ENCODE results near the gene ARSB.

GRCh38 chr5:79023348-79023747 is 38.2 kb upstream of the ARSB start:
- TF ChIP-seq, protein P1, sequence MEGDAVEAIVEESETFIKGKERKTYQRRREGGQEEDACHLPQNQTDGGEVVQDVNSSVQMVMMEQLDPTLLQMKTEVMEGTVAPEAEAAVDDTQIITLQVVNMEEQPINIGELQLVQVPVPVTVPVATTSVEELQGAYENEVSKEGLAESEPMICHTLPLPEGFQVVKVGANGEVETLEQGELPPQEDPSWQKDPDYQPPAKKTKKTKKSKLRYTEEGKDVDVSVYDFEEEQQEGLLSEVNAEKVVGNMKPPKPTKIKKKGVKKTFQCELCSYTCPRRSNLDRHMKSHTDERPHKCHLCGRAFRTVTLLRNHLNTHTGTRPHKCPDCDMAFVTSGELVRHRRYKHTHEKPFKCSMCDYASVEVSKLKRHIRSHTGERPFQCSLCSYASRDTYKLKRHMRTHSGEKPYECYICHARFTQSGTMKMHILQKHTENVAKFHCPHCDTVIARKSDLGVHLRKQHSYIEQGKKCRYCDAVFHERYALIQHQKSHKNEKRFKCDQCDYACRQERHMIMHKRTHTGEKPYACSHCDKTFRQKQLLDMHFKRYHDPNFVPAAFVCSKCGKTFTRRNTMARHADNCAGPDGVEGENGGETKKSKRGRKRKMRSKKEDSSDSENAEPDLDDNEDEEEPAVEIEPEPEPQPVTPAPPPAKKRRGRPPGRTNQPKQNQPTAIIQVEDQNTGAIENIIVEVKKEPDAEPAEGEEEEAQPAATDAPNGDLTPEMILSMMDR (IDR thresholded peaks at IDR 0.05): no peak
- TF ChIP-seq ELF1 (IDR thresholded peaks at IDR 0.05) (no peak), POLR2AphosphoS5 (IDR thresholded peaks at IDR 0.05; ENCODE audit: low read depth, low read length) (no peak), RAD21 (IDR thresholded peaks at IDR 0.05; ENCODE audit: low read length) (no peak), GABPA (IDR thresholded peaks at IDR 0.05; ENCODE audit: low read depth) (no peak), JUND (IDR thresholded peaks at IDR 0.05) (no peak)
- TF ChIP-seq, protein P2, sequence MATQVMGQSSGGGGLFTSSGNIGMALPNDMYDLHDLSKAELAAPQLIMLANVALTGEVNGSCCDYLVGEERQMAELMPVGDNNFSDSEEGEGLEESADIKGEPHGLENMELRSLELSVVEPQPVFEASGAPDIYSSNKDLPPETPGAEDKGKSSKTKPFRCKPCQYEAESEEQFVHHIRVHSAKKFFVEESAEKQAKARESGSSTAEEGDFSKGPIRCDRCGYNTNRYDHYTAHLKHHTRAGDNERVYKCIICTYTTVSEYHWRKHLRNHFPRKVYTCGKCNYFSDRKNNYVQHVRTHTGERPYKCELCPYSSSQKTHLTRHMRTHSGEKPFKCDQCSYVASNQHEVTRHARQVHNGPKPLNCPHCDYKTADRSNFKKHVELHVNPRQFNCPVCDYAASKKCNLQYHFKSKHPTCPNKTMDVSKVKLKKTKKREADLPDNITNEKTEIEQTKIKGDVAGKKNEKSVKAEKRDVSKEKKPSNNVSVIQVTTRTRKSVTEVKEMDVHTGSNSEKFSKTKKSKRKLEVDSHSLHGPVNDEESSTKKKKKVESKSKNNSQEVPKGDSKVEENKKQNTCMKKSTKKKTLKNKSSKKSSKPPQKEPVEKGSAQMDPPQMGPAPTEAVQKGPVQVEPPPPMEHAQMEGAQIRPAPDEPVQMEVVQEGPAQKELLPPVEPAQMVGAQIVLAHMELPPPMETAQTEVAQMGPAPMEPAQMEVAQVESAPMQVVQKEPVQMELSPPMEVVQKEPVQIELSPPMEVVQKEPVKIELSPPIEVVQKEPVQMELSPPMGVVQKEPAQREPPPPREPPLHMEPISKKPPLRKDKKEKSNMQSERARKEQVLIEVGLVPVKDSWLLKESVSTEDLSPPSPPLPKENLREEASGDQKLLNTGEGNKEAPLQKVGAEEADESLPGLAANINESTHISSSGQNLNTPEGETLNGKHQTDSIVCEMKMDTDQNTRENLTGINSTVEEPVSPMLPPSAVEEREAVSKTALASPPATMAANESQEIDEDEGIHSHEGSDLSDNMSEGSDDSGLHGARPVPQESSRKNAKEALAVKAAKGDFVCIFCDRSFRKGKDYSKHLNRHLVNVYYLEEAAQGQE (IDR thresholded peaks at IDR 0.05; ENCODE audit: low read depth, low read length): no peak

All from SK-N-SH (cell line).